ENCODE data around the gene SMIM13. TPM values are rescaled to one million over a fixed set of nuclear protein-coding genes. Genes with fewer than 3 reads are reported as not detected.

Gene SMIM13
- polyA plus RNA-seq, 2 of the 4 experiments (the other 2 are of a cell fraction) = 12.7 to 12.8 TPM

- TF ChIP-seq PBX3 (IDR thresholded peaks at IDR 0.05) (no peak), BCL3 (IDR thresholded peaks at IDR 0.05) (no peak), CHD4 (IDR thresholded peaks at IDR 0.05; ENCODE audit: borderline replicate concordance) (no peak), EHMT2 (IDR thresholded peaks at IDR 0.05; ENCODE audit: low read depth) (no peak), MAX (IDR thresholded peaks at IDR 0.05) (no peak), TP53 (CRISPR knock-in tag; IDR thresholded peaks at IDR 0.05) (no peak), SMC3 (IDR thresholded peaks at IDR 0.05) (no peak), ZNF302 (CRISPR knock-in tag; IDR thresholded peaks at IDR 0.05) (no peak)
Observed at GRCh38 chr6:11055127-11055627, 38.5 kb upstream of the SMIM13 start (continued).

GRCh38 chr6:11056871-11057270, 36.8 kb upstream of the SMIM13 start:
- ChIA-PET POLR2A (no interaction called here), CTCF (interaction anchor here (1.3 kb wide), 1 partner anchor 12 kb away, joined by 12 read pairs; no protein-coding TSS in a partner anchor)
- no peak overlapping the region for H3K27ac ChIP-seq
- H3K4me1 ChIP-seq = peaks cover 18% of the 10 kb centered on the region
- FAIRE-seq = no peak
- no peaks in the 10 kb centered on the region for H3K9me3 ChIP-seq
- TF ChIP-seq ZC3H11A (IDR thresholded peaks at IDR 0.05) (no peak), EP300 (IDR thresholded peaks at IDR 0.05) (no peak), ZFP36 (IDR thresholded peaks at IDR 0.05; ENCODE audit: borderline replicate concordance, partially characterized antibody) (no peak), RAD21 (conservative IDR thresholded peaks at IDR 0.05 in 1 of 2, IDR thresholded peaks at IDR 0.05 in 1 of 2) (no peak), ATOH8 (CRISPR knock-in tag; IDR thresholded peaks at IDR 0.05; ENCODE audit: low read depth) (no peak), JUNB (IDR thresholded peaks at IDR 0.05) (no peak)
- DNase-seq (ENCODE audit: low read depth in 1 of 2, low spot score in 1 of 2) = no peak
- no peak overlapping the region for H3K4me3 ChIP-seq
- no peak for ATAC-seq
- no peak overlapping the region for H3K4me2 ChIP-seq
- WGBS (ENCODE audit: missing lambda C conversion rate) = 88% methylated on average over 1 of the region's 1 CpG

- DNase-seq (ENCODE audit: low read depth in 1 of 2, low spot score in 1 of 2) = no peak
- no peak for ATAC-seq
- Histone ChIP-seq H3K4me3 (no peak overlapping the region), H3K4me1 (peaks cover 18% of the 10 kb centered on the region), H3K9me3 (no peaks in the 10 kb centered on the region), H3K4me2 (no peak overlapping the region), H3K27ac (no peak overlapping the region)
- no peak for TF ChIP-seq HDAC2 (IDR thresholded peaks at IDR 0.05)
- ChIA-PET CTCF (interaction anchor here (0.6 to 1.2 kb wide), 2 partner anchors 107 to 580 kb away, joined by 3 to 5 read pairs; no protein-coding TSS in a partner anchor), POLR2A (no interaction called here)
- FAIRE-seq = no peak
- 92% methylated on average over 5 of the region's 5 CpGs for WGBS (ENCODE audit: missing lambda C conversion rate)
Observed at GRCh38 chr6:11058406-11058805, 35.2 kb upstream of the SMIM13 start.

- 69% methylated on average over 4 of the region's 4 CpGs for WGBS (ENCODE audit: missing lambda C conversion rate)
- H3K27ac ChIP-seq = no peak overlapping the region
- CTCF ChIA-PET = interaction anchor here (1.3 to 1.4 kb wide), 2 partner anchors 108 to 110 kb away, joined by 5 to 7 read pairs; no protein-coding TSS in a partner anchor
- H3K9me3 ChIP-seq = no peaks in the 10 kb centered on the region
- no peak for TF ChIP-seq HDAC2 (IDR thresholded peaks at IDR 0.05)
- TF ChIP-seq RFX5 (IDR thresholded peaks at IDR 0.05) = no peak
- no peak for TF ChIP-seq NFE2L2 (conservative IDR thresholded peaks at IDR 0.05; ENCODE audit: low read length)
- no peak for TF ChIP-seq MAX (IDR thresholded peaks at IDR 0.05)
- no peak for TF ChIP-seq HEYL (CRISPR knock-in tag; IDR thresholded peaks at IDR 0.05)
- no peak for TF ChIP-seq TP53 (CRISPR knock-in tag; IDR thresholded peaks at IDR 0.05)
- no peak for TF ChIP-seq NPAS2 (CRISPR knock-in tag; IDR thresholded peaks at IDR 0.05; ENCODE audit: borderline replicate concordance)
- no peak for TF ChIP-seq HOXA7 (CRISPR knock-in tag; IDR thresholded peaks at IDR 0.05)
- ATAC-seq = no peak
- POLR2A ChIA-PET = no interaction called here
- no peaks in the 10 kb centered on the region for H3K4me1 ChIP-seq
- H3K4me2 ChIP-seq = no peak overlapping the region
- no peak overlapping the region for H3K4me3 ChIP-seq
- no peak for DNase-seq (ENCODE audit: low read depth in 1 of 2, low spot score in 1 of 2)
- no peak for FAIRE-seq
Observed at GRCh38 chr6:11062083-11062482, 31.6 kb upstream of the SMIM13 start.

Data from A549 (cell line).